LNCaP clone FGC (cell line): Measurements from ENCODE around the gene PON2.
A peak's percentile ranks its signal among the peaks of the same experiment; 100 is the strongest.

Experiments
- DNase-seq: peaks from one replicate; pipeline ENCODE4 v3.0.0-alpha.2; 2011; ENCODE audit warnings: low read depth
- H3K4me3 ChIP-seq: 2 replicates; pipeline ENCODE4 v1.5.1; 2011; ENCODE audit warnings: mild to moderate bottlenecking, low read depth, low read length, control low read depth
- TF ChIP-seq, protein P1 (sequence below): IDR thresholded peaks from 2 replicates; pipeline ENCODE4 v1.5.1; 2012; ENCODE audit warnings: mild to moderate bottlenecking; ENCODE audit not compliant: control insufficient read depth, insufficient read depth; ENCODE audit errors: extremely low read depth

Gene PON2

DNA sequence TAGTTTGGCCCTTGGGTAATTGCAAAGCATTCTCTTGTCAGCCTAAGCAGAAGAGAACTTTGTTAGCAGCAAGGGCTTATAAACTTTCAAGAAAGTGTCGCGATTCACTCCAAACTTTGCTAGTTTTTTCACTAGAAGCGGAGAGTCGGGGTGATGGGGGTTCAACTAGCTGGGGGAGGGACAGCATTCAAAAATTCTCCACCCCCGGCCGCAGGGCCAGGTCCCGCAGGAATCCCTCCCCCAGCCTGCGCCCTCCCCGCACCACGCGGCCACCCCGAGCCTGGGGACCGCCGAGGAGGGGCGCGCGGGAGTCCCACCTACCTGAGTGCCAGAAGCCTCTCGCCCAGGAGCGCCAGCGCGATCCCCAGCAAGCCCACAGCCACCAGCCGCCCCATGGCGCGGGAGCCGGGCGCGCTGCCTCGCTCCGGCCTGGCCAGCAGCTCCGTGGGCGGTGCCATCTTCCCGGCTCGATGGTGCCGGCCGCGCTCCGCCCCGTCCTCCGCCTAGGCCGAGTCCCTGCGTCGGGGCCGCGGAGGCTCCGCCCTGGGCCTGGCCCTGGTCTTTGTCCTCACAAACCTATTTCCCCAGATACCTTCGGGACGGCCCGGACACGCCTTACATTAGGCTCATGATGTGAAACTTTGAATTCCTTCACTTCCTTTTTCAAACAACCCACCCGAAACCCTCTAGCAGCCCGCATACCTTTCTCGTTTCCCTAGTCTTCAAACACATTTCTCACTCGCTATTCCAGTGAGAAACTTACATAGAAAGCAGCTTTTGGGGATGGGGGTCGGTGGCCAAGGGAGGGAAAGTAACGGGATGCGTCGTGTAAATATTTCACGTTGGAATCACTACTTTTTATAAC, at the start of gene PON2:
Gene PON2, minus strand, starts transcription at position 472 of the 865 bp plus-strand sequence. Its CDS starts 77 bp downstream, at position 395.
- TF ChIP-seq, protein P1, sequence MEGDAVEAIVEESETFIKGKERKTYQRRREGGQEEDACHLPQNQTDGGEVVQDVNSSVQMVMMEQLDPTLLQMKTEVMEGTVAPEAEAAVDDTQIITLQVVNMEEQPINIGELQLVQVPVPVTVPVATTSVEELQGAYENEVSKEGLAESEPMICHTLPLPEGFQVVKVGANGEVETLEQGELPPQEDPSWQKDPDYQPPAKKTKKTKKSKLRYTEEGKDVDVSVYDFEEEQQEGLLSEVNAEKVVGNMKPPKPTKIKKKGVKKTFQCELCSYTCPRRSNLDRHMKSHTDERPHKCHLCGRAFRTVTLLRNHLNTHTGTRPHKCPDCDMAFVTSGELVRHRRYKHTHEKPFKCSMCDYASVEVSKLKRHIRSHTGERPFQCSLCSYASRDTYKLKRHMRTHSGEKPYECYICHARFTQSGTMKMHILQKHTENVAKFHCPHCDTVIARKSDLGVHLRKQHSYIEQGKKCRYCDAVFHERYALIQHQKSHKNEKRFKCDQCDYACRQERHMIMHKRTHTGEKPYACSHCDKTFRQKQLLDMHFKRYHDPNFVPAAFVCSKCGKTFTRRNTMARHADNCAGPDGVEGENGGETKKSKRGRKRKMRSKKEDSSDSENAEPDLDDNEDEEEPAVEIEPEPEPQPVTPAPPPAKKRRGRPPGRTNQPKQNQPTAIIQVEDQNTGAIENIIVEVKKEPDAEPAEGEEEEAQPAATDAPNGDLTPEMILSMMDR, result no peak
- peak within 1 kb of the TSS; percentile 70 for H3K4me3 ChIP-seq
- DNase-seq, result peak; percentile 56

DNA sequence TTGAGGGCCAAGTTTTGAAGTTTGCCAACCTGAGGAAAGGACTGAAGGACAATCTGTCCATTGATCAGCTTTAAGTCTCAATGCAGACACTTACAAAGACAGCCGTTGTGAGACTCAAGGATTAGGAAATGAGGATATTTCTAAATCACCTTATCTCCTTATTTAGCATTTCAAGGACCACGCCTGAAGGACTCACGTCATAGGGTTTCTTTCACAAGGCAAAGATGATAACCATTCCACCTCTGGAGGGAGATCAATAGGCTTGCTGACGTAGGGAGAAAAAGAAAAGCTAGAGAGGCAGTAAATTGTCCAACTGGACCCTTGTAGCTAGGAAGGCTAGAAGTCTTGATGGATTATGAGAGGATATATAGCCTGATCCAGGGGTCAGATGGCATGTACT, 47.6 kb upstream of the PON2 start:
- TF ChIP-seq, protein P1, result no peak
- DNase-seq, result no peak

DNA sequence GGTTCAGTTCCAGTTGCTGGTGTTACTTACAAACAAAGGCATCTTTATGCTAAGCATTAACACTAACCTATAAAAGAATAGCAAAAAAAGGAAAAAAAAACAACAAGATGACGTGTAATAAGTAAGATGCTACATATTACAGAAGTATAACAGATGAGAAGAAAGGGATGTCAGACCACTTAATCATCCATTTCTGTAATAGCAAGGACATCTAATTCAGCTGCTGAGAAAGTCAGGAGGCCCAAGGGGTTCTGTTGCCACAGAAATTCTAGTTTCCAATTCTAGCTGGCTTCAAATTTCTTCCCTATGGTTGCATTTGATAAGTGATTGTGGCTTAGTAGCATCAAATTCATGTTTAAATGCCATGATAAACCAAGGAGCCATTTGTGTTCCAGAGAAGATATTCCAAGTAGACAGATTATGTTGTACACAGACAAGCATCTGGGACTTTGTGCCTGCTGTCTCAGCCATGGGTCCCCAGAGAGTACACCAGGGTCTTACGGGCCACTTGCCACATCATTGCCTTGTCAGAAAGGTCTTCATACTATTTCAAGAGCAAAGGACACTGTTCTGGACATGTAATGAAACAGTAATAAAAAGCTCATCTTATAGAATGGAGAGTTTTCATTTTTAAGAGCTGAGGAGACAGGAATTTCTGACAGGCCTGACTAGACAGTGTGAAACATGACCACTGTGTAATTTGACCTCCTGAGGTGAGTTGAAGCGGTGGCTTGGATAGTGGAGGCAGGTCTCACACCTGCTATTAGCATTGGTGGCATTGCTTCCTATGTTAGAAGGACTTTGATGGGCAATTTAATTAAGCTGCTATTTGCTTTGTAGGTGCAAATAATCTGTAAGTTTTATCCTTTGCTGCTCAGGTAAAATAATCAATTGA, 46.7 kb upstream of the PON2 start:
- TF ChIP-seq, protein P1, result no peak
- no peak overlapping the region for H3K4me3 ChIP-seq

More for the DNA sequence above, 47.6 kb upstream of the PON2 start:
- no peak overlapping the region for H3K4me3 ChIP-seq

GRCh38 chr7:95479992-95480624, 45.3 kb upstream of the PON2 start:
- no peak overlapping the region for H3K4me3 ChIP-seq
- no peak for DNase-seq
- TF ChIP-seq, protein P1, result no peak

More for the DNA sequence above, 46.7 kb upstream of the PON2 start:
- DNase-seq, result no peak

GRCh38 chr7:95478272-95479037, 43.6 kb upstream of the PON2 start:
- no peak overlapping the region for H3K4me3 ChIP-seq
- TF ChIP-seq, protein P1, result peak; percentile 26
- DNase-seq, result no peak

GRCh38 chr7:95476904-95477594, 42.2 kb upstream of the PON2 start:
- TF ChIP-seq, protein P1, result peak; percentile 78
- DNase-seq, result peak; percentile 39
- no peak overlapping the region for H3K4me3 ChIP-seq
